Transverse colon (tissue), 4 donors: ENCODE results near the gene RPS15. TPM values are rescaled to one million over a fixed set of nuclear protein-coding genes. Genes with fewer than 3 reads are reported as not detected.

Experiments
- DNase-seq: peaks from one replicate; pipeline ENCODE4 v3.0.0-alpha.2; 2019
- H3K27ac ChIP-seq, 4 donors: fragments of 200-600 bp; sonication (generic); 2 replicates each; pipeline ENCODE4 v1.5.1; 2016 to 2018; ENCODE audit warnings: inconsistent platforms in 4 of 4
- H3K27me3 ChIP-seq: fragments of 200-600 bp; sonication (generic); 2 replicates; pipeline ENCODE4 v1.5.1; 2017; ENCODE audit warnings: inconsistent platforms
- H3K36me3 ChIP-seq, 4 donors: fragments of 200-600 bp; sonication (generic); 2 replicates each; pipeline ENCODE4 v1.5.1; 2017 to 2019; ENCODE audit warnings: inconsistent platforms in 4 of 4
- H3K4me1 ChIP-seq, 4 donors: fragments of 200-600 bp; sonication (generic); 2 replicates each; pipeline ENCODE4 v1.5.1; 2017 to 2020; ENCODE audit warnings: inconsistent platforms in 4 of 4
- H3K4me3 ChIP-seq, 4 donors: fragments of 200-600 bp; sonication (generic); 1 replicate in 1 of 4; 2 replicates in 3 of 4; pipeline versions ENCODE4 v1.5.1 to v1.6.1; 2017 to 2019; ENCODE audit warnings: inconsistent platforms in 4 of 4
- H3K9me3 ChIP-seq, 2 donors: fragments of 200-600 bp; sonication (generic); 2 replicates each; pipeline ENCODE4 v1.5.1; 2017 to 2019; ENCODE audit warnings: inconsistent platforms in 2 of 2
- CTCF ChIP-seq, 5 experiments: fragments of 200-600 bp in 3 of 5; fragments of 450-650 bp in 2 of 5; sonication (generic) in 3 of 5; IDR thresholded peaks; 1 replicate in 2 of 5; 2 replicates in 3 of 5; pipeline ENCODE4 v1.5.1; 2016 to 2017; ENCODE audit warnings: antibody characterized with exemption in 5 of 5, inconsistent platforms in 3 of 5, mild to moderate bottlenecking in 2 of 5, moderate library complexity in 1 of 5
- EP300 ChIP-seq: sonication (generic); formaldehyde crosslinking; IDR thresholded peaks from one replicate; pipeline ENCODE4 v1.6.1; 2017; ENCODE audit warnings: antibody characterized with exemption, low read depth
- POLR2A ChIP-seq: fragments of 450-650 bp; IDR thresholded peaks from one replicate; pipeline ENCODE4 v1.6.1; 2016; ENCODE audit warnings: antibody characterized with exemption, mild to moderate bottlenecking, moderate library complexity
- POLR2AphosphoS5 ChIP-seq, 3 donors: sonication (generic); formaldehyde crosslinking; IDR thresholded peaks; one replicate each; pipeline ENCODE4 v1.6.1; 2016; ENCODE audit warnings: antibody characterized with exemption in 3 of 3
- WGBS, 2 donors: methylation state at CpG; one replicate each; pipeline ENCODE4 v1.1.5; 2018; ENCODE audit warnings: low coverage in 1 of 2; 5-methylcytosine and 5-hydroxymethylcytosine counted together
- in situ Hi-C, 4 donors: fragments of 200-750 bp; cut with MboI; loops; one replicate each; pipeline versions ENCODE4 v1.15.0 to v1.15.1; 2017; ENCODE audit warnings: low sequenced_read_pairs in 3 of 4, low pct_ligation_motif_present in 1 of 4, low pct_unique_long_range_greater_than_20kb in 1 of 4
- intact Hi-C: fragments of 100-400 bp; cut with DNase I; formaldehyde crosslinking; loops from one replicate; pipeline ENCODE4 v1.15.1; 2023; ENCODE audit warnings: low total_unique reads
- total RNA-seq, 4 donors: library from RNA; depleted of rRNA; stranded (reverse); fragments of >200 nt; gene quantifications; one replicate each; pipeline ENCODE4 v1.1.0, GENCODE V29; 2016

RPS15 gene
- total RNA-seq, 4 donors from 2014 or later: 1,367 to 2,740 (median 2,511) TPM

GRCh38 chr19:1394252-1395193, 43.7 kb upstream of the RPS15 start:
- Histone ChIP-seq H3K4me1 (peaks cover 5 to 13% (median 7%) of the 10 kb centered on the region in 4 donors), H3K4me3 (no peak overlapping the region), H3K27me3 (peaks cover 4% of the 10 kb centered on the region), H3K9me3 (no peaks in the 10 kb centered on the region), H3K27ac (no peak overlapping the region), H3K36me3 (peaks cover 0 to 33% (median 11%) of the 10 kb centered on the region in 4 donors)
- 87 to 100% methylated on average over 2 to 43 of the region's 43 CpGs for WGBS, 2 donors
- intact Hi-C loops (no loop called here), in situ Hi-C loops (loop anchor here in 2 of 4 donors (25.0 kb wide), 1 partner anchor 107 kb away; the partner anchor contains the start of genes EFNA2 (in 2 of the 2) and FAM174C (in 2 of the 2))
- no peak for DNase-seq
- no peak for TF ChIP-seq CTCF (IDR thresholded peaks at IDR 0.05)
- no peak for TF ChIP-seq POLR2AphosphoS5 (IDR thresholded peaks at IDR 0.05)
- no peak for TF ChIP-seq POLR2A
- TF ChIP-seq EP300: no peak

- no peak overlapping the region for H3K27ac ChIP-seq
- intact Hi-C loops: no loop called here
- whole genome bisulfite sequencing, 2 donors: 87% methylated on average over 32 of the region's 52 CpGs; no CpG with 5 or more reads in 1 of the 2 donors
- peaks cover 13% of the 10 kb centered on the region for H3K27me3 ChIP-seq
- H3K4me1 ChIP-seq: peaks cover 9 to 17% (median 11%) of the 10 kb centered on the region in 4 donors
- in situ Hi-C loops: loop anchor here in 2 of 4 donors (25.0 kb wide), 1 partner anchor 108 kb away; the partner anchor contains the start of genes EFNA2 (in 2 of the 2) and FAM174C (in 2 of the 2)
- peaks cover 0 to 31% (median 8%) of the 10 kb centered on the region in 4 donors for H3K36me3 ChIP-seq
- H3K4me3 ChIP-seq: no peak overlapping the region
- no peaks in the 10 kb centered on the region for H3K9me3 ChIP-seq
- no peak for DNase-seq
- TF ChIP-seq POLR2A: no peak
Observed at GRCh38 chr19:1395194-1396018, 42.8 kb upstream of the RPS15 start.

- TF ChIP-seq EP300 (no peak), POLR2A (no peak), CTCF (IDR thresholded peaks at IDR 0.05) (no peak), POLR2AphosphoS5 (IDR thresholded peaks at IDR 0.05) (no peak)
- in situ Hi-C loops (loop anchor here in 2 of 4 donors (25.0 kb wide), 1 partner anchor 109 kb away; the partner anchor contains the start of genes EFNA2 (in 2 of the 2) and FAM174C (in 2 of the 2)), intact Hi-C loops (no loop called here)
- Histone ChIP-seq H3K9me3 (no peaks in the 10 kb centered on the region), H3K36me3 (peaks cover 0 to 24% (median 4%) of the 10 kb centered on the region in 4 donors), H3K27ac (no peak overlapping the region), H3K27me3 (peaks cover 21% of the 10 kb centered on the region), H3K4me3 (no peak overlapping the region), H3K4me1 (peaks cover 16 to 25% (median 19%) of the 10 kb centered on the region in 4 donors)
- WGBS, 2 donors: 51% methylated on average over 25 of the region's 25 CpGs; no CpG with 5 or more reads in 1 of the 2 donors
- no peak for DNase-seq
Observed at GRCh38 chr19:1396019-1396767, 42.0 kb upstream of the RPS15 start.
